Kidney (tissue), 14 donors: ENCODE measurements around the gene PLXNA2. TPM values are rescaled to one million over a fixed set of nuclear protein-coding genes. Genes with fewer than 3 reads are reported as not detected.

ENCODE experiments used
- DNase-seq, 5 donors: peaks; one replicate each; pipeline ENCODE4 v3.0.0-alpha.2; 2013 to 2020
- FAIRE-seq: peaks from 2 replicates; lab custom pipeline; 2012; peaks lifted over from hg19 to GRCh38; lab: Jason Lieb, UNC
- H3K27ac ChIP-seq, 2 donors: one replicate each; pipeline ENCODE4 v1.7.0; 2013; ENCODE audit warnings: low read depth in 2 of 2, low read length in 2 of 2, inconsistent platforms in 1 of 2
- H3K27me3 ChIP-seq: one replicate; pipeline ENCODE4 v1.7.1; 2013; ENCODE audit warnings: low read length, inconsistent platforms; ENCODE audit not compliant: control insufficient read depth, insufficient read depth
- H3K36me3 ChIP-seq, 3 donors: one replicate each; pipeline versions ENCODE4 v1.7.0 to v1.7.1; 2013; ENCODE audit warnings: low read length in 3 of 3, control low read depth in 1 of 3, inconsistent platforms in 1 of 3; ENCODE audit not compliant: insufficient read depth in 3 of 3, control insufficient read depth in 2 of 3
- H3K4me1 ChIP-seq, 3 donors: one replicate each; pipeline versions ENCODE4 v1.7.0 to v1.7.1; 2013; ENCODE audit warnings: low read length in 3 of 3, inconsistent platforms in 1 of 3, low read depth in 1 of 3; ENCODE audit not compliant: control insufficient read depth in 2 of 3, insufficient read depth in 2 of 3
- H3K4me3 ChIP-seq, 3 donors: one replicate each; pipeline versions ENCODE4 v1.7.0 to v1.8.1; 2013; ENCODE audit warnings: low read length in 3 of 3, control low read depth in 1 of 3, inconsistent platforms in 1 of 3
- H3K9ac ChIP-seq, 3 donors: one replicate each; pipeline versions ENCODE4 v1.7.0 to v1.7.1; 2013; ENCODE audit warnings: low read length in 3 of 3, control low read depth in 1 of 3, inconsistent platforms in 1 of 3
- H3K9me3 ChIP-seq, 3 donors: one replicate each; pipeline versions ENCODE4 v1.7.0 to v1.7.1; 2013; ENCODE audit warnings: low read length in 3 of 3, control low read depth in 1 of 3, inconsistent platforms in 1 of 3; ENCODE audit not compliant: control insufficient read depth in 2 of 3, insufficient read depth in 1 of 3
- intact Hi-C: fragments of 100-400 bp; cut with DNase I; formaldehyde crosslinking; loops from one replicate; pipeline ENCODE4 v1.11.1; 2022
- polyA plus RNA-seq: library from polyadenylated mRNA; stranded (reverse); fragments of 350-450 nt; fragmentation: Illumina TruSeq; extraction: RNeasy Lipid Tissue Mini Kit (QIAGEN cat#74804); gene quantifications from one replicate; pipeline ENCODE4 v1.2.3, GENCODE V29; 2014; ENCODE audit warnings: low read depth, low replicate concordance; ENCODE audit not compliant: insufficient read depth
- total RNA-seq: library from RNA; stranded (reverse); fragmentation: NEBNext Ultra II Directional; extraction: Animal tissue kit (Norgen Biotek cat#: 25700); gene quantifications from one replicate; pipeline ENCODE4 v1.2.1, GENCODE V29; 2021
- TF ChIP-seq, protein P1 (sequence below): IDR thresholded peaks from 3 replicates; pipeline ENCODE4 v1.5.1; 2012; ENCODE audit warnings: mild to moderate bottlenecking, moderate library complexity, borderline replicate concordance; ENCODE audit not compliant: insufficient read depth; ENCODE audit errors: extremely low read depth
- donor health status: control.
- donor health status: control.
- donor health status: control.
- donor health status: control.
- donor health status: control.
- donor health status: DM: yes; HTN: yes; CAD: no.
- donor health status: Normal renal cell carcinoma (clear cell type).

Gene PLXNA2
- total and polyA plus RNA-seq, 2 donors from 2014 or later, result 2.4 to 27.9 TPM

DNA sequence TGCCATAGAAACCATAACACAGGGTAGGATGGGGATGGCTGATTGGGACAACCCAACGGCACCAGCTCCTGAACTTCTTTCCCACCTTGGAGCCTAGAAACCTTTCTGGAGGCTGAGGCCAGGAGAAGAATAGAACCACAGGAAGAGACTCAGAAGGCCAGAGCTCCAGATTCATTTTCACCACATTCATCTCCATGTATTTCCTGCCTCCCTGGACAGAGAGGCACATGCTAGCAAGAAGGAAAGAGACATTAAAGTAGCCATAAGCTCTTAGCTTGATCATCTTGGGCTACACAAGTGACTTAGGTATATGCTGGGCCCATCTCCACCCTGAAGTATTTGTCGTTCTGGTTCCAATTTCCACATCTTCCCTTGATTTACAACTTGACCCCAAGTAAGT, 44.1 kb downstream of the PLXNA2 start:
- peaks cover 0 to 12% (median 0%) of the 10 kb centered on the region in 3 donors for H3K4me1 ChIP-seq

GRCh38 chr1:208198236-208198635, 45.9 kb downstream of the PLXNA2 start:
- H3K9ac ChIP-seq, result no peak overlapping the region
- peaks cover 0 to 3% (median 0%) of the 10 kb centered on the region in 3 donors for H3K4me1 ChIP-seq
- no peak overlapping the region for H3K4me3 ChIP-seq
- no peak overlapping the region for H3K27ac ChIP-seq
- no peaks in the 10 kb centered on the region for H3K27me3 ChIP-seq
- TF ChIP-seq, protein P1, sequence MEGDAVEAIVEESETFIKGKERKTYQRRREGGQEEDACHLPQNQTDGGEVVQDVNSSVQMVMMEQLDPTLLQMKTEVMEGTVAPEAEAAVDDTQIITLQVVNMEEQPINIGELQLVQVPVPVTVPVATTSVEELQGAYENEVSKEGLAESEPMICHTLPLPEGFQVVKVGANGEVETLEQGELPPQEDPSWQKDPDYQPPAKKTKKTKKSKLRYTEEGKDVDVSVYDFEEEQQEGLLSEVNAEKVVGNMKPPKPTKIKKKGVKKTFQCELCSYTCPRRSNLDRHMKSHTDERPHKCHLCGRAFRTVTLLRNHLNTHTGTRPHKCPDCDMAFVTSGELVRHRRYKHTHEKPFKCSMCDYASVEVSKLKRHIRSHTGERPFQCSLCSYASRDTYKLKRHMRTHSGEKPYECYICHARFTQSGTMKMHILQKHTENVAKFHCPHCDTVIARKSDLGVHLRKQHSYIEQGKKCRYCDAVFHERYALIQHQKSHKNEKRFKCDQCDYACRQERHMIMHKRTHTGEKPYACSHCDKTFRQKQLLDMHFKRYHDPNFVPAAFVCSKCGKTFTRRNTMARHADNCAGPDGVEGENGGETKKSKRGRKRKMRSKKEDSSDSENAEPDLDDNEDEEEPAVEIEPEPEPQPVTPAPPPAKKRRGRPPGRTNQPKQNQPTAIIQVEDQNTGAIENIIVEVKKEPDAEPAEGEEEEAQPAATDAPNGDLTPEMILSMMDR, result no peak
- peaks cover 0 to 4% (median 0%) of the 10 kb centered on the region in 3 donors for H3K36me3 ChIP-seq
- intact Hi-C loops, result no loop called here
- DNase-seq (no peak), FAIRE-seq (no peak)
- no peaks in the 10 kb centered on the region for H3K9me3 ChIP-seq

More for the DNA sequence above, 44.1 kb downstream of the PLXNA2 start:
- TF ChIP-seq, protein P1, result no peak
- DNase-seq, result no peak
- FAIRE-seq, result no peak
- Histone ChIP-seq H3K9me3 (no peaks in the 10 kb centered on the region), H3K9ac (no peak overlapping the region), H3K27ac (no peak overlapping the region), H3K4me3 (no peak overlapping the region), H3K36me3 (peaks cover 0 to 2% (median 0%) of the 10 kb centered on the region in 3 donors), H3K27me3 (no peaks in the 10 kb centered on the region)
- intact Hi-C loops, result no loop called here

GRCh38 chr1:208194944-208195343, 49.2 kb downstream of the PLXNA2 start:
- FAIRE-seq (no peak), DNase-seq (no peak)
- H3K9me3 ChIP-seq, result no peaks in the 10 kb centered on the region
- TF ChIP-seq, protein P1, result no peak
- intact Hi-C loops, result no loop called here
- H3K27me3 ChIP-seq, result no peaks in the 10 kb centered on the region
- no peak overlapping the region for H3K9ac ChIP-seq
- no peak overlapping the region for H3K27ac ChIP-seq
- H3K4me1 ChIP-seq, result no peaks in the 10 kb centered on the region
- peaks cover 0 to 4% (median 0%) of the 10 kb centered on the region in 3 donors for H3K36me3 ChIP-seq
- H3K4me3 ChIP-seq, result no peak overlapping the region

GRCh38 chr1:208192995-208193394, 51.2 kb downstream of the PLXNA2 start:
- intact Hi-C loops, result no loop called here
- TF ChIP-seq, protein P1, result no peak
- H3K9ac ChIP-seq, result no peak overlapping the region
- H3K27ac ChIP-seq, result no peak overlapping the region
- no peak for DNase-seq
- FAIRE-seq, result no peak
- no peaks in the 10 kb centered on the region for H3K4me1 ChIP-seq
- H3K27me3 ChIP-seq, result no peaks in the 10 kb centered on the region
- H3K36me3 ChIP-seq, result peaks cover 0 to 3% (median 0%) of the 10 kb centered on the region in 3 donors
- H3K4me3 ChIP-seq, result no peak overlapping the region
- H3K9me3 ChIP-seq, result no peaks in the 10 kb centered on the region
